GM21381 (cell line): ENCODE measurements around the gene PBRM1.

Source experiments
- ATAC-seq: cut with Tn5 transposase; IDR thresholded peaks from one replicate; pipeline ENCODE4 v1.9.1; 2021; ENCODE audit warnings: mild to moderate bottlenecking, moderate library complexity; ENCODE audit not compliant: unreplicated experiment

The PBRM1 gene

DNA sequence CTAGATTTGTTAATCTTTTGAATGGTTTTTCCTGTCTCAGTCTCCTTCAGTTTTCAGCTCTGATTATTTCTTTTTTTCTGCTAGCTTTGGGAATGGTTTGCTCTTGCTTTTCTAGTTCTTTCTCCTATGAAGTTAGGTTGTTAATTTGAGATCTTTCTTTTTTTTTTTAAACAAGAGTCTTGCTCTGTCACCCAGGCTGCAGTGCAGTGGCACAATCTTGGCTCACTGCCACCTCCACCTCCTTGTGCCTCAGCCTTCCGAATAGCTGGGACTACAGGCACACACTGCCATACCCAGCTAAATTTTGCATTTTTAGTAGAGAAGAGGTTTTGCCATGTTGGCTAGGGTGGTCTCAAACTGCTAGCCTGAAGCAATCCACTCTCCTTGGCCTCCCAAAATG, 92.6 kb downstream of the PBRM1 start:
- ATAC-seq, result no peak

DNA sequence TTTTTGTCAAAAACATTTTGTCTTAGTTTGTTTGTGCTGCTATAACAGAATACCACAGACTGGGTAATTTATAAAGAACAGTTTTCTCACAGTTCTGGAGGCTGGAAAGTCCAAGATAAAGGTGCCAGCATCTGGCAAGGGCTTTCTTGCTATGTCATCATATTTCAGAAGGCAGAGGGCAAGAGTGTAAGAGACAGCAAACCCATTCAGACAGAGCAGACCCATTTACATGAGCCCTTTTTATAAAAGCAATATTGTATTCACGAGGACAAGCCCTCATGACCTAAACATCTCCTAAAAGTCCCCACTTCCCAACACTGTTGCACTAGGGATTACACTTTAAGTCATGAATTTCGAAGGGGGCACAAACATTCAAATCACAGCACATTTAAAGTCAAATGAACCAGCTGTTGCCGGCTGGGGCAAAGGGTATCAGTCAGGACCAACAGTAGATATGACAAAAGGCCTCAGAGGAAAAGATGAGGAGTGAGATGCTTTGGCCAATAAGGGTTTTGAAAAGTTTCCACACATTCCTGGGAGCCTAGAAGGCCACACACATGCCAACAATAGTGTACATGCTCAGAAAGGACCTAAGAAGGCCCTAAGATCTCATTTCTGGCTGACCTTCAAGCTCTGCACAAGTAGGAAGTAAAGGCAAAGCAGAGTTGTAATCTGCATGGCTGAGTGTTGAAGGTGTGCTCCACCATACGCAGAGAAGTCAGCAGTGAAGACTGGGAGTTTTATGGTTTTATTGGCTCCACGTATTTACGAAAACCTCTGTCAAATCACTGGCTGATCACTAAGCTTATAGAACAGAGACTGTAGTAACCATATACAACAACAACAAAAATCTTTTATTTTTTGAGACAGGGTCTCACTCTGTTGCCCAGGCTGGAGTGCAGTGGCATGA, 111.4 kb downstream of the PBRM1 start:
- ATAC-seq, result no peak

DNA sequence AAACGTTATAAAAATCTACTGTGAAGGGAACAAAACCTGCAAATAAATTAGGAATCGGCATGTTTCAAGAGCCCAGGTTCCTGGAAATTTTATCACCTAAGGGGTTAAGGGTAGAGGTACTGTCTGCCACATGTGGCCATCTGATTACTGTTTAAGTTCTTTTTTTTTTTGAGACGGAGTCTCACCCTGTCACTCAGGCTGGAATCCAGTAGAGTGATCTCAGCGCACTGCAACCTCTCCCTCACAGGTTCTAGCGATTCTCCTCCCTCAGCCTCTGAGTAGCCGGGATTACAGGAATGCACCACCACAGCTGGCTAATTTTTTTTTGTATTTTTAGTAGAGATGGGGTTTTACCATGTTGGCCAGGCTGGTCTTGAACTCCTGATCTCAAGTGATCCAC, 113.5 kb downstream of the PBRM1 start:
- ATAC-seq, result no peak

DNA sequence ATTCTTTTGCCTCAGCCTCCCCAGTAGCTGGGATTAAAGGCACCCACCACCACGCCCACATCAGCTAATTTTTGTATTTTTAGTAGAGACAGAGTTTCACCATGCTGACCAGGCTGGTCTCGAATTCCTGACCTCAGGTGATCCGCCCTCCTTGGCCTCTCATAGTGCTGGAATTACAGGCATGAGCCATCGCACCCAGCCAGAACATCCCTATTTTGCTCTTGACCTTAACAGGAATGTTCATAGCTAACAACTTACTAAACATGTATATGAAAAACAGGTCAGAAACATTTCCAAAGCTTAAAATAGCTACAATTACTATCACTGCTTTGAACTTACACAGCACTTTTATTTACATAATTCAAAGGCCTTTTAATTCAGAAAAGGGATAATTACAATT, 115.6 kb downstream of the PBRM1 start:
- no peak for ATAC-seq

GRCh38 chr3:52568069-52568468, 117.6 kb downstream of the PBRM1 start:
- ATAC-seq, result no peak

- no peak for ATAC-seq
These were observed 121.7 kb downstream of the PBRM1 start for GRCh38 chr3:52563984-52564383.

- ATAC-seq, result no peak
These were observed 124.5 kb downstream of the PBRM1 start for GRCh38 chr3:52561028-52561747.

- ATAC-seq, result no peak
These were observed 127.3 kb downstream of the PBRM1 start for GRCh38 chr3:52558436-52558835.

- no peak for ATAC-seq
These were observed 128.4 kb downstream of the PBRM1 start for GRCh38 chr3:52557011-52557960.

DNA sequence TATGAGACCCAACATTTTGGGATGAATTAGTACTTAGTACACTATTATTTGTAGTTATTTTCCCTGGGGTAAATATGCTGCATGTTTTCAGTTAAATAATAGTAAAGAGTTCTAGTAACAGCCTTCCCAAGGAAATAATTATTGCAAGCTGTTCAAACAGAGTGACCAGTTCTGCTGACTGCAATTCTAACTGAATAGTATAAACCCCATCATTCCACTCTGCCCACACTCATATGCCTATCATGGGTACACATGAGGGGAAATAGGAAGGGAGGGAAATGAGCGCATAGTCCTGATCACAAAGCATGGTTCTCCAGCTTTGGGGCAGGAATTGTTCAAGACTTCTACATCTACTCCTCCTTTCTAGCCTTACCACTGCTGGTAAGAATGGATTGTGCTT, 130.7 kb downstream of the PBRM1 start:
- no peak for ATAC-seq

- no peak for ATAC-seq
These were observed 131.5 kb downstream of the PBRM1 start for GRCh38 chr3:52554026-52554755.

- no peak for ATAC-seq
These were observed 133.6 kb downstream of the PBRM1 start for GRCh38 chr3:52552089-52552488.

- ATAC-seq, result no peak
These were observed 134.6 kb downstream of the PBRM1 start for GRCh38 chr3:52551118-52551517.

- no peak for ATAC-seq
These were observed 138.6 kb downstream of the PBRM1 start for GRCh38 chr3:52547143-52547542.

- ATAC-seq, result no peak
These were observed 139.4 kb downstream of the PBRM1 start for GRCh38 chr3:52546111-52546901.

GRCh38 chr3:52544937-52545336, 140.8 kb downstream of the PBRM1 start:
- no peak for ATAC-seq

GRCh38 chr3:52541050-52541449, 144.7 kb downstream of the PBRM1 start:
- no peak for ATAC-seq

DNA sequence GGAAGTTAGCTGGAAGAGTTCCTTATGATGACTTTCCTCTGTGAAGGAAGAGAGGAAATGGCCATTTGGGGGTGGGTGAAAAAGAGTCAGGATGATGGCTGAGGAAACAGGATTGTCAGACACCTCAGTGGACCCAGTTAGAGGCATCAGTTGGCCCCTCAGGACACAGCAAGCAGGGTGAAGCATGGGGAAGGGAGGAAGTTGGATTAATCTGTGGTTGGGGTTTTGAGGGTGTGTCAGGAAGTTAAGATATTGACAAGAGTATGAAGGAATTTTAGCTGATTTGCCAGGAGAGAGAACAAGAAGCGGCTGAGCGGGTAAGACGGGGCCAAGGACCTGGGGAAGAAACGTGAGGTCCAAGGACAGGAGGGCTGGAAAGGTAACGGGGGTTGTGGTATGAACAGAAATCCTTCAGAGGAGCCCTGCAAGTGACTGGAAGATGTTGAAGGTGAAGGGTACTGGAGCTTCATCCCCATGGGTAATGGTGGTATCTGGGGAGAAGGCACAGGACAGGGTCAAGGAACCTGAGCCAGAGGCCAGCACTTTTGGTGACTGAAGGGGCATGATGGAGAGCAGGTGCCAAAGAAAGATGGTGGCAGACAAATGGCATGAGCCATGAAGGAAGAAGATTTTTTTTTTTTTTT, 146.6 kb downstream of the PBRM1 start:
- no peak for ATAC-seq
